Measurements from ENCODE around the gene PANK4. TPM values are rescaled to one million over a fixed set of nuclear protein-coding genes. Genes with fewer than 3 reads are reported as not detected.
A peak's percentile ranks its signal among the peaks of the same experiment; 100 is the strongest.

Gene PANK4
- total and polyA plus RNA-seq, 8 donors = 23.2 to 30.9 (median 28.1) TPM

DNA sequence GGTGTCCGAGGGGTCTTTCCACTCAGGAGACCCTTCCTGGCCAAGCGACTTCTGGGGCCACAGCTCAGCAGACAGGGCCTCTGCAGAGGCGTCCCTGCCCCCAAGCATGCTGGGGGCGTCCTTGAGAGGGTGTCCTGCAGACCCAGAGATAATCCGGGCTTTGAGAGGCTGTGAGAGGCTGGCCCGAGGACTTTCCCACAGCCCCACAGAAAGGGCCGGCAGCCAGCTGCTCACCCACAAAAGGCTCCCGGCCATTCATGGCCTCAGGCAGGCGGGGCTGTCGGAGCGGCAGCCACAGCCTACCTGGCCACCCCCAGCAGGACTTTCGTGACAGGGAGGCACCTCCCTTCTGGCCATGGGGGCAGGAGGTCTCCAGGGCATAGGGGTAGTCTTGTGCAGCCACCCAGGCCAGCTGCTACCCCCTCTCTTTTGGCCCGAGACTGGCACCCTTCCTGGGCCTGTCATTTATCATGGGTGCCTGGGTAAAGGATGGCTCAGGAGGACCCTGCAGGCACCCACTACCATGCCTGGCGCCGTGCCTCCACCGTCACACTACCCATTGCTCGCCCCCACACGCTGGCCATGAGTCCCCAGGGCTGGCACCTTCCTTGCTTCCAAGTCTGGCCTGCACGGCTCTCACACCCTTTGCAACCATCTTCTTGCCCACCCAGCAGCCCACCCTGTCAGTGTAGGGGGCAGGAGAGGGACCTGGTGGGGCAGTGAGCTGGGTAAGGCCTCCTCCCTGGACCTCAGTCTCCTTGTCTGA lies 18.7 kb upstream of the PANK4 start:
- H3K27me3 ChIP-seq = peaks cover 3 to 20% of the 10 kb centered on the region in 2 donors
- H3K27ac ChIP-seq = peak overlapping the region in 1 of 2 donors; percentile 97
- TF ChIP-seq, protein P1, sequence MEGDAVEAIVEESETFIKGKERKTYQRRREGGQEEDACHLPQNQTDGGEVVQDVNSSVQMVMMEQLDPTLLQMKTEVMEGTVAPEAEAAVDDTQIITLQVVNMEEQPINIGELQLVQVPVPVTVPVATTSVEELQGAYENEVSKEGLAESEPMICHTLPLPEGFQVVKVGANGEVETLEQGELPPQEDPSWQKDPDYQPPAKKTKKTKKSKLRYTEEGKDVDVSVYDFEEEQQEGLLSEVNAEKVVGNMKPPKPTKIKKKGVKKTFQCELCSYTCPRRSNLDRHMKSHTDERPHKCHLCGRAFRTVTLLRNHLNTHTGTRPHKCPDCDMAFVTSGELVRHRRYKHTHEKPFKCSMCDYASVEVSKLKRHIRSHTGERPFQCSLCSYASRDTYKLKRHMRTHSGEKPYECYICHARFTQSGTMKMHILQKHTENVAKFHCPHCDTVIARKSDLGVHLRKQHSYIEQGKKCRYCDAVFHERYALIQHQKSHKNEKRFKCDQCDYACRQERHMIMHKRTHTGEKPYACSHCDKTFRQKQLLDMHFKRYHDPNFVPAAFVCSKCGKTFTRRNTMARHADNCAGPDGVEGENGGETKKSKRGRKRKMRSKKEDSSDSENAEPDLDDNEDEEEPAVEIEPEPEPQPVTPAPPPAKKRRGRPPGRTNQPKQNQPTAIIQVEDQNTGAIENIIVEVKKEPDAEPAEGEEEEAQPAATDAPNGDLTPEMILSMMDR (IDR thresholded peaks at IDR 0.05) = no peak
- no peaks in the 10 kb centered on the region for H3K9me3 ChIP-seq
- intact Hi-C loops (cut with DNase I) = loop anchor here in 1 of 2 donors (10.0 kb wide), 1 partner anchor 130 kb away; the partner anchor contains the start of gene PEX10
- no peak overlapping the region for H3K4me3 ChIP-seq
- no peak for DNase-seq
- ATAC-seq = no peak
- H3K36me3 ChIP-seq = no peaks in the 10 kb centered on the region
- H3K4me1 ChIP-seq = peaks cover 31 to 76% of the 10 kb centered on the region in 2 donors

DNA sequence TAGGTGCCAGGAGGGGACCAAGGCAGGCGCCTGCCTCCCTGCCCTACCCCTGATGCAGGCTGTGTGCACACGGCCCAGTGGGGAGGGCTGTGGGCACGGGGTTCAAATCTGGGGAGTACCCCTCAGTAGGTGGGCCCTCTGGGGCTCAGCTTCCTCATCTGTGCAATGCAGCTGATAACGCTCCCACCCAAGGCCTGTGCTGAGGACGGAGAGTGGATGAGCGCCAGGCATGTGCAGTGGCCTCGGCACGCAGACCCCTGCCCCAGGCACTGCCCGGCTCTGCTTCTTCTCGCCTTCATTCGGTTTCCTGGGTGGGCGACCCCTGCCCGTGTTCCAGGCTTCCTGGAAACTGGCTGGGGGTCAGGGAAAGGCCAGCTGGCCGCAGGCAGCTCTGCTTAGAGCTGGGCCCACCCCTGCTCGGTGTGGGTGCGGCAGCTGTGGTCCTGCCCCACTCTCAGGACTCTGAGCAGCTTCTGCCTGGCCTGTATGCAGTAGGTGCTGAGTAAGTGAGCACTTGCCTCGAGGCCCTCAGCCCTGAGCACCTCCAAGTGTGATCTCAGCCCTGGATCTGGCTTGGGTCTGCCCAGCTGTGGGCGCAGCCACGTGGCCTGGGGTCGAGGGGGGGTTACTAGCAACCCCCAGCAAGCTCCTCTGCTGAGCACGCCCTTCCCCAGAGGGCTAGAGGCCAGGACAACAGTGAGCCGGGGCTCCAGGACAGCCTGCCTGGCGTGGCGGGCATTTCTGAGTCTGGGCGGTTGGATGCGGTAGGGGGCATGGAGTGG lies 17.9 kb upstream of the PANK4 start:
- H3K36me3 ChIP-seq = no peaks in the 10 kb centered on the region
- no peaks in the 10 kb centered on the region for H3K9me3 ChIP-seq
- H3K27ac ChIP-seq = peak overlapping the region in 1 of 2 donors; percentile 20
- peaks cover 3 to 28% of the 10 kb centered on the region in 2 donors for H3K27me3 ChIP-seq
- TF ChIP-seq, protein P1 (IDR thresholded peaks at IDR 0.05) = no peak
- H3K4me1 ChIP-seq = peaks cover 31 to 68% of the 10 kb centered on the region in 2 donors
- DNase-seq = no peak
- no peak for ATAC-seq
- no peak overlapping the region for H3K4me3 ChIP-seq
- intact Hi-C loops (cut with DNase I) = loop anchor here in 1 of 2 donors (10.0 kb wide), 1 partner anchor 129 kb away; the partner anchor contains the start of gene PEX10

DNA sequence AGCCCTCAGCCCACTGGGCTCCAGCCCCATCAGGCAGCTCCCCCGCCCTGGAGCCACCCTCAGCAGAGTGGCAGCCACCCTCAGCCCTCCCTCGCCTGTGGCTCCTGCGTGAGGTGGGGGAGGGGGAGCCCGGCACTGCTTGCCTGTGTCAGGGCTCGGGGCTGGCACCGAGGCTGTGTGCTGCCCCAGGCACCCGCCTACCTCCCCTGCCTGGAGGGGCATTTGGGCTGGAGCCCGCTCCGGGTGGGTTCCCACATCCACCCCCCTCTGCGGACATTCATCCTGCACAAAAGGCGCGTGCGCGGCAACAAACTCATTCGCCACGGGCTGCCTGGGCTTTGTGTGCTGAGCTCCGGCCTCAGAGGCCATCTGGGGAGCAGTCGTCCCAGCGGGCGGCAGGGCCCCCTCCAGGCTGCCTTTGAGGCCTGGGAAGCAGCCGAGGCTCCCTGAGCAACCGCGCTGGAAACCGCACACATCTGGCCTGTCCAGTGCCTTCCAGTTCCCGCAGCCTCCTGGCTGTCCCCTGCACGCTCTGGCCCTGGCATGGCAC lies 17.2 kb upstream of the PANK4 start:
- H3K9me3 ChIP-seq = no peaks in the 10 kb centered on the region
- H3K4me3 ChIP-seq = no peak overlapping the region
- no peaks in the 10 kb centered on the region for H3K36me3 ChIP-seq
- ATAC-seq = no peak
- no peak overlapping the region for H3K27ac ChIP-seq
- no peak for DNase-seq
- intact Hi-C loops (cut with DNase I) = loop anchor here in 1 of 2 donors (10.0 kb wide), 1 partner anchor 129 kb away; the partner anchor contains the start of gene PEX10
- H3K4me1 ChIP-seq = peaks cover 25 to 61% of the 10 kb centered on the region in 2 donors
- TF ChIP-seq, protein P1 (IDR thresholded peaks at IDR 0.05) = no peak
- peaks cover 3 to 35% of the 10 kb centered on the region in 2 donors for H3K27me3 ChIP-seq

DNA sequence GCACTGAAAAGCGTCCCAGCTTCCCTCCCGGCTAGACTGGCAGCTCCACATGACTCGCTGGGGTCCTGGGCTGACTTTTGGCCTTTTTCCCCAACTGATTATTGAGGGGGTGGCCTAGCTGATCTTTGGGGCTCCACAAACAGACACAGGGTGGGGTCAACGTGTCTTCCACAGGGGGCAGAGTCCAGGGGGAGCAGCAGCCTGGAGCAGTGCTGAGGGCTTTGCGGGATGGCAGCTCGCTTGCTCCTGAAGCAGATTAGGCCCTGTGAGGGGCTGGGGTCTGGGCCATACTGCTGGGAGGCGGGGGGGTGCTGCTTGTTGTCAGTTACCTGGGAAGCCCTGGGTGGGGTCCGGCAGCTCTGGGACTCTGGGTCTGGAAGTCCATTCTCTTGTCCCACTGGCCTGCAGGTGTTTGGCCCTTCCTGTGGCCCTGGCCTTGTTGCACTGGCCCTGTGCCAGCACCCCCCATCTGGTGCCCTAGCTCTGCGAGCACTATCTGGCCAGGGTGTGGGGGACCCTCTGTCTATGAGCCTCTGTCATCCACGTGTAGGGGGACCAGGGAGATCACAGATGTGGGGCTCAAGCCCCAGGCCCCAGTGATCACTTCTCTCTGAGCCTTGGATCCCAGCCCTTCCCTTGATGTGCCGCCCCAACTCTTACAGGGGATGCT lies 16.0 kb upstream of the PANK4 start:
- Histone ChIP-seq H3K36me3 (no peaks in the 10 kb centered on the region), H3K4me3 (no peak overlapping the region), H3K27me3 (peaks cover 3 to 39% of the 10 kb centered on the region in 2 donors), H3K9me3 (no peaks in the 10 kb centered on the region), H3K4me1 (peaks cover 14 to 49% of the 10 kb centered on the region in 2 donors), H3K27ac (no peak overlapping the region)
- TF ChIP-seq, protein P1 (IDR thresholded peaks at IDR 0.05) = no peak
- no peak for DNase-seq
- no peak for ATAC-seq
- intact Hi-C loops (cut with DNase I) = loop anchor here in 1 of 2 donors (10.0 kb wide), 1 partner anchor 128 kb away; the partner anchor contains the start of gene PEX10
